GM12892 (cell line): Measurements from ENCODE around the gene EIF4ENIF1.

Experiments used
- POLR2A ChIP-seq: IDR thresholded peaks from 2 replicates; pipeline ENCODE4 v1.6.1; 2011; ENCODE audit warnings: low read depth, low read length, control low read depth
- POLR2AphosphoS5 ChIP-seq: IDR thresholded peaks from 2 replicates; pipeline ENCODE4 v1.6.1; 2011; ENCODE audit warnings: low read depth, low read length, control low read depth
- TAF1 ChIP-seq: IDR thresholded peaks from 2 replicates; pipeline ENCODE4 v1.6.1; 2011; ENCODE audit warnings: low read depth, mild to moderate bottlenecking, control low read depth, low read length, borderline replicate concordance

DNA sequence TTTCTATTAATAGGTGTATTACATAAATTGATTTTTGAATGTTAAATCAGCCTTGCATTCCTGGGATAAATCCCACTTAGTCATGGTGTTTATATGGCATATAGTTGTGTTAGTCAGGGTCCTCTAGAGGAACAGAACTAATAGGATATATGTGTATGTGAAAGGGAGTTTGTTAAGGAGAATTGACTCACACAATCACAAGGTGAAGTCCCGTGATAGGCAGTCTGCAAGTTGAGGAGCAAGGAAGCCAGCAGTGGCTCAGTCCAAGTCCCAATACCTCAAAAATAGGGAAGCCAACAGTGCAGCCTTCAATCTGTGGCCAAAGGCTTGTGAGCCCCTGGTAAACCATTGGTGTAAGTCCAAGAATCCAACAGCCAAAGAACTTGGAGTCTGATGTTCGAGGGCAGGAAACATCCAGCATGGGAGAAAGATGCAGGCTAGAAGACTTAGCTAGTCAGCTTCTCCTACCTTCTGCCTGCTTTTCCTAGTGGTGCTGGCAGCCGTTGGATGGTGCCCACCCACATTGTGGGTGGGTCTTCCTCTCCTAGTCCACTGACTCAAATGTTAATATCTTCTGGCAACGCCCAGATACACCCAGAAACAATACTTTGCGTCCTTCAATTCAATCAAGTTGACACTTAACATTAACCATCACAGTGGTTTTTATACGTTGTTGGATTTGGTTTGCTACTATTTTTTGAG is 19.6 kb upstream of the EIF4ENIF1 start:
- TF ChIP-seq TAF1 (no peak), POLR2A (no peak), POLR2AphosphoS5 (no peak)
